Middle frontal gyrus (tissue), 1 donor: ENCODE measurements around the gene FCN2.

Experiments
- DNase-seq: peaks from one replicate; pipeline ENCODE4 v3.0.0-alpha.2; 2015; ENCODE audit warnings: low spot score; ENCODE audit errors: extremely low spot score

The FCN2 gene

GRCh38 chr9:134908524-134909309 lies 28.1 kb downstream of the FCN2 start:
- no peak for DNase-seq

- DNase-seq = no peak
Measured at GRCh38 chr9:134909511-134910481, 29.2 kb downstream of the FCN2 start.

- no peak for DNase-seq
Measured at GRCh38 chr9:134912126-134912840, 31.7 kb downstream of the FCN2 start.

- DNase-seq = no peak
Measured at GRCh38 chr9:134913041-134913712, 32.6 kb downstream of the FCN2 start.

- no peak for DNase-seq
Measured at GRCh38 chr9:134913713-134914500, 33.3 kb downstream of the FCN2 start.

GRCh38 chr9:134914501-134914834 lies 33.9 kb downstream of the FCN2 start:
- DNase-seq = no peak

GRCh38 chr9:134915046-134915985 lies 34.7 kb downstream of the FCN2 start:
- DNase-seq = no peak

- no peak for DNase-seq
Measured at GRCh38 chr9:134916161-134916665, 35.6 kb downstream of the FCN2 start.

- no peak for DNase-seq
Measured at GRCh38 chr9:134917431-134918373, 37.1 kb downstream of the FCN2 start, which contains the start of gene FCN1. Gene FCN1, minus strand, starts transcription at chr9:134917912. Its CDS starts 41 bp downstream, at chr9:134917871.

GRCh38 chr9:134918646-134919045 lies 38.0 kb downstream of the FCN2 start:
- DNase-seq = no peak

GRCh38 chr9:134919303-134919702 lies 38.7 kb downstream of the FCN2 start:
- no peak for DNase-seq

- no peak for DNase-seq
Measured at GRCh38 chr9:134922066-134922931, 41.7 kb downstream of the FCN2 start.

- DNase-seq = no peak
Measured at GRCh38 chr9:134922932-134923240, 42.3 kb downstream of the FCN2 start.

- no peak for DNase-seq
Measured at GRCh38 chr9:134923466-134923865, 42.9 kb downstream of the FCN2 start.

- no peak for DNase-seq
Measured at GRCh38 chr9:134925011-134925511, 44.5 kb downstream of the FCN2 start.

- no peak for DNase-seq
Measured at GRCh38 chr9:134928436-134929192, 48.0 kb downstream of the FCN2 start.
